NCI-H524 (cell line): ENCODE results near the gene CEACAM18.

Source experiments
- DNase-seq, 2 experiments: peaks; one replicate each; lab custom pipeline; 2025; lab: John Stamatoyannopoulos, UW

CEACAM18 gene

DNA sequence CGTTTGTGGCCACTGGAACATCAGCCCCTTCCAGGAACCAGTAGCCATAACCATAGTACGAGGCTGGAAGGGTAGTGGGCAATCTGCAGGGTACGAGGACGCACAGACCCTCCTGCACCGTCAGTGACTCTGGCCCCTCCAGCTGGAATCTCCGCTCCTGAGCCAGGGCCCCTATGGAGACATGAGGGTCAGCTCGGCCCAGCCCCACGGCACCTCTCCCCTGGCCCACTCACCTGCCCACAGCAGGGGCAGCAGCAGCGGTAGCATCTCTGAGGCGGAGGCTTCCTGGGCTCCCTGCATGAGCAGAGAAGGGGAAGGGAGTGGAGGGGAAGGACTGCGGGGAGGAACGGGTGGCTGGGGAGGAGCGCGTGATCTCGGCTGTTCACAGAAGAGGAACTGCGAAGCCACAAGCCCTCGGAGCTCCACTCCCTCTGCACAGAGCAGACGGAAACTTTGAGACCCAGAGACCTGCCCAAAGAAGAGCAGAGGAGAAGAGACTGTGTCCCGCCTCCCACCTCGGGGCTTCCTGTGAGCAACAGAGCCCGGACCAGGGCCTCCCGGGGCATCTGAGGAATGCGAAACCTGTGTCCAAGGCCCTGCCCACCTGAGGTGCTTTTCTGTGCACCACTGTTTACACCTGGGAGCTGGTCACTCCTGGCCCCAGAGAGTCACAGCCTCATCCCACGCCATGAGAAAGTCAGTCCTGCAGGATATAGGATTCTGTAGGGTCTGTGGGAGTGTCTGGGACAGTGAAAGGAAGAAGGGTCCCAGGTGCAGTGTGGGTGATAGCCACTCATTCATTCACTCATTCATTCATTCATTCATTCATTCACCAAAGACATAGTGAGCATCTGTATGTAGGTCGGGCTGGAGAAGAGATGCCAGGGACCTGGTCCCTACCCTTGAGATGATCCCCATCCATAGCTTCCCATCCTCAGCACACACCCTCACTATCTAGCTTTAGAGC is 53.3 kb downstream of the CEACAM18 start, which contains the start of gene SIGLEC6:
Gene SIGLEC6 (minus strand): TSS at position 322 of the 967 bp plus-strand sequence. CDS start 22 bp downstream, at position 300.
- no peak for DNase-seq

DNA sequence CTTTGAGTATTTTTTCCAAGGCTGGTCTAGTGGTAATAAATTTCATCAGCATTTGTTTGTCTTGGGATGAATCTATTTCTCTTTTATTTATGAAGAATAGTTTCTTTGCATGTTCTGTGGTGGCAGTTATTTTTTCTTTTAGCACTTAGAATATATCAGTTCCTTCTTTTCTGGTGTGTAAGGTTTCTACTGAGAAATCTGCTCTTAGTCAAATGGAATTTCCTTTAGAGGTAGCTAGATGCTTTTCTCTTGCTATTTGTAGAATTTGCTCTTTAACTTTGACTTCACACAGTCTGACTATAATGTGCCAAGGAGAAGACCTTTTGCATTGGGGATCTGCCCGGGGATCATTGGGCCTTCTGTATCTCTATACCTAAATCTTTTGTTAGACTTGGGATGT is 57.2 kb downstream of the CEACAM18 start:
- DNase-seq = no peak

DNA sequence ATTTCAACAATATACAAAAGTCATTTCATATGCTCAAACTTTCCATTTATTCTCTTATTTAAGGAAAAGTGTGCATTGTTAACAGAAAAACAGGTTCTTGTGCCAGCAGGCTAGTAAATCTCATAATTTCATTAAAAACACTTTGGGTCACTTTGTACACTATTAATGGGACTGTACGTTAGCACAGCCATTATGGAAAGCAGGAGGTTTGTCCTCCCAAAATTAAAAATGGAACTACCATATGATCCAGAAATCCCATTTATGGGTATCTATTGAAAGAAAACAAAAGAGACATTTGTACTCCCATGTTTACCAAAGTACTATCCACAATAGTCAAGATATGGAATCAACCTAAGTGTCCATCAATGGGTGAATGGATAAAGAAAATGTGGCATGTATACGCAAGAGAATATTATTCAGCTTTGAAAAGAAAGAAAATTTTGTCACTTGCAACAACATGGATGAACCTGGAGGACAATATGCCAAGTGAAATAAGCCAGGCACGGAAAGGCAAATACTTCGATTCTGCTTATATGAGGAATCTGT is 61.6 kb downstream of the CEACAM18 start:
- no peak for DNase-seq
